Adipocyte (in vitro differentiated cells): ENCODE measurements around the gene CRBN.

Experiments used
- DNase-seq: peaks from one replicate; pipeline ENCODE4 v3.0.0-alpha.2; 2015; ENCODE audit warnings: low read depth
- H3K27me3 ChIP-seq: replicated peaks from 2 replicates; pipeline ENCODE4 v1.7.0; 2013; ENCODE audit warnings: mild to moderate bottlenecking, low read length, moderate library complexity; ENCODE audit not compliant: control insufficient read depth, insufficient read depth
- H3K36me3 ChIP-seq: 2 replicates; pipeline ENCODE4 v1.7.0; 2013; ENCODE audit warnings: low read length, mild to moderate bottlenecking, moderate library complexity; ENCODE audit not compliant: control insufficient read depth, insufficient read depth, severe bottlenecking
- H3K4me1 ChIP-seq: 2 replicates; pipeline ENCODE4 v1.7.0; 2013; ENCODE audit warnings: mild to moderate bottlenecking, low read length, moderate library complexity; ENCODE audit not compliant: control insufficient read depth, insufficient read depth
- H3K4me3 ChIP-seq: 2 replicates; pipeline ENCODE4 v1.7.0; 2013; ENCODE audit warnings: mild to moderate bottlenecking, low read length, moderate library complexity
- H3K9ac ChIP-seq: 2 replicates; pipeline ENCODE4 v1.7.0; 2013; ENCODE audit warnings: mild to moderate bottlenecking, low read length, moderate library complexity
- H3K9me3 ChIP-seq: 2 replicates; pipeline ENCODE4 v1.7.0; 2013; ENCODE audit warnings: mild to moderate bottlenecking, low read length, moderate library complexity; ENCODE audit not compliant: control insufficient read depth

The CRBN gene

DNA sequence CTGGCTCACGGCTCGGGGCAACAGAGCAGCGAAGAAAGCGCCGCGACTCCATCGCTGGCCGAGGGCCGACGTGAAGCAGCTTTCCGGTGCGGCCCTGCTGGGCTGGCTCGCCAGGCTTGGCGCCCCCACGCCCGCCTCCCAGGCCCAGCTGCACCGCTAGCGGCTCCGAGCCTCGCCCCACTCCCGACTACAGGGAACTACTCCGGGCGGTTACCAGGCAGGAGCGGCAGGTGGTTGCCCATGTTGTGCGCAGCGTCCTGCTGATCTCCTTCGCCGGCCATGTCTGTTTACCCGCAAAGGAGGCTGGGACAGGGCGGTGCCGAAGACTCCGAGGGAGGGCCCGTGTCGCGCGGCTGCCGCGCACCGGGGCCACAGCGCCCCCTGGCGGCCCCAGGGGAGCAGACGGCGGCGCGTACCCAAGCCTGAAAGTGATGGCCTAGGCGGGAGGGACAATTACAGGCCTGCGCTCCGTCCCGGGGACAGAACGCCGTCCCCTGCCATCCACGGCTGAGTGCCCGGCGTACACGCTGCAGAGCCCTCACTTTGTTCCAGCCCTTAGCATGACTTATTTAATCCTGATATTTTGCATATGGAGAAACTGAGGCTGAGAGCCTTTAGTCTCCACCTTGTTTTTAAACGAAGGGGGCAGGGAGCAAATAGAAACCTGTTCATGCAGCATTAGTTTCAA, at the start of gene CRBN:
Gene CRBN (minus strand): TSS at position 285 of the 688 bp plus-strand sequence. CDS start 4 bp downstream, at position 281.
- DNase-seq, result peak; percentile 95
- Histone ChIP-seq H3K36me3 (peaks cover 5% of the 10 kb centered on the region), H3K27me3 (no peaks in the 10 kb centered on the region), H3K4me3 (peak within 1 kb of the TSS; percentile 89), H3K4me1 (peaks cover 14% of the 10 kb centered on the region), H3K9ac (peak within 1 kb of the TSS; percentile 91), H3K9me3 (no peaks in the 10 kb centered on the region)

DNA sequence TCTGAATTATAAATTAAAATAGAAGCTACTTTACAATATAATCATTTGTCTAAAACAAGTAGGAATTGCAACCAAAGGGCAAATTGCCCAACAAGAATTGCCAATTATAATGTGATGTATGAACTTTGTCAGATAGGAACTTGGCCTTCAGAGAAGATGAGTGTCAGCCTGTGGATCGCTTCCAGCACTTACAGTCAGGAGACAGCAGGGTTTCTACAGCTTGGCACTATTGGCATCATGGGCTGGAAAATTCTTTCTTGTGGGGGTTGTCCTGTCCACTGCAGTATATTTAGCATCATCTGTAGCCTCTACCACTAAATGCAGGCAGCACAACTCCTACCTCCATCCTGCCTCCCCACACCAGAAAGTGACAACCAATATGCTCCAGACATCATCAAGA, 48.1 kb upstream of the CRBN start:
- no peak overlapping the region for H3K9ac ChIP-seq
- no peaks in the 10 kb centered on the region for H3K27me3 ChIP-seq
- H3K4me1 ChIP-seq, result no peaks in the 10 kb centered on the region
- H3K9me3 ChIP-seq, result no peaks in the 10 kb centered on the region
- no peak overlapping the region for H3K4me3 ChIP-seq
- DNase-seq, result no peak
- no peaks in the 10 kb centered on the region for H3K36me3 ChIP-seq

DNA sequence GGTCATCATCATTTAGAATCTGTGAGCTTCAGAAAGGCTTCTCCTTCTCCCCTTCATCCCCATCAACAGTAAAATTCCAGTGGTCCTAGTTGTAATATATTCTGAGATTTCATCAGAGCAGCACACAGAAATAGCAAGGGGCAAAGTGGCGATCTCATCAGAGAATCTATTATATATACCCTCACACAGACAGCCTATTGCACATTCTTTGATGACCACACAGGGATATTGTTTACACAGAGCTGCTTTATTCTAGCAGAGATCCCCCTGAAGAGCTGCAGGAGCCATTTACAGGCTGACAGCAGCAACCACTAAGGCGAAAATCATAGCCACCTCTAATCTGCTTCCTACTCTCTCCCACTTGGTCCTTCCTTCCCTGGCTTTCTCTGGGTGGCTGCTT, 42.0 kb upstream of the CRBN start:
- no peak overlapping the region for H3K4me3 ChIP-seq
- no peak for DNase-seq
- no peaks in the 10 kb centered on the region for H3K4me1 ChIP-seq
- no peak overlapping the region for H3K9ac ChIP-seq
- no peaks in the 10 kb centered on the region for H3K27me3 ChIP-seq
- no peaks in the 10 kb centered on the region for H3K9me3 ChIP-seq
- no peaks in the 10 kb centered on the region for H3K36me3 ChIP-seq

DNA sequence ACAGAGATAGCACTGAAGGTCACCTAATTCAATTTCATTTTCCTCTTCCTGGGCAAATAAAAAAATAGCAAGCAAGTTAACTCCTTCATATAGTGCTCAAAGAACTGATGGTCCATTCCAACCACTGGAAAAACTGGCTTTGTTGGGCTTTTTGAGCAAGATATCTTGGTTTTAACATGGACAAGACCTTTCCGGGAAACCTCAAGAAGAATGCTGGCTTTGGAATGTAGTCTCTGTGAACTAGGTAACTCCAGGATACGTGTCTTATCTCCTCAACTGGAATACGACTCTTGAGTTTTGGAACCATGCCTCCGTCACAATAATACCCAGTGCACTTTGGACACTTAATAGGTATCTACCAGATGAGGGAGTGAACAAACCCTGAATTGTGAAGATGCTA, 36.9 kb upstream of the CRBN start:
- no peak for DNase-seq
- Histone ChIP-seq H3K4me1 (no peaks in the 10 kb centered on the region), H3K9ac (no peak overlapping the region), H3K9me3 (no peaks in the 10 kb centered on the region), H3K36me3 (no peaks in the 10 kb centered on the region), H3K27me3 (no peaks in the 10 kb centered on the region), H3K4me3 (no peak overlapping the region)

DNA sequence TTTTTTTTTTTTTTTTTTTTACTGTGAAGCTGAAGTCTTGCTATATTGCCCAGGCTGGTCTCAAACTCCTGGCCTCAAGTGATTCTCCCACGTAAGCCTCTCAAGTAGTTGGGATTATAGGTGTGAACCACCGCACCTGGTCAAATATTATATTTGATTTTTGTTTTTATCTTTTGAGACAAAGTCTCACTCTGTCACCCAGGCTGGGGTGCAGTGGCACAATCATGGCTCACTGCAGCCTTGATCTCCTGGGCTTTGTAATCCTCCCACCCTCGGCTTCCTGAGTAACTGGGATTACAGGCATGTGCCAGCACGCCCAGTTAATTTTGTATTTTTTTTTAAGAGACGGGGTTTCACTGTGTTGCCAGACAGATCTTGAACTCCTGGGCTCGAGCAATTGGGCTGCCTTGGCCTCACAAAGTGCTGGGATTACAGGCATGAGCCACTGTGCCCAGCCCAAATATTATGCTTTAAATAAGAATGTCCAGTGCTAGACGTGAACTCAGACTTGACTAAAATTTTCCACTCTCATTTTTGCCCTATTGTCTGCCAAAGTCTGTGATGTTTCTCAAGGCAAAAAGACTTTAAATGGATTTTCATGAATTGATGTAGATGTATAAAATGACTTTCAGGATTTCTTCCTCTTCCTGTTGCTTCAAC, 33.4 kb upstream of the CRBN start:
- no peaks in the 10 kb centered on the region for H3K27me3 ChIP-seq
- DNase-seq, result no peak
- H3K9ac ChIP-seq, result no peak overlapping the region
- no peaks in the 10 kb centered on the region for H3K36me3 ChIP-seq
- H3K4me1 ChIP-seq, result no peaks in the 10 kb centered on the region
- no peak overlapping the region for H3K4me3 ChIP-seq
- no peaks in the 10 kb centered on the region for H3K9me3 ChIP-seq

DNA sequence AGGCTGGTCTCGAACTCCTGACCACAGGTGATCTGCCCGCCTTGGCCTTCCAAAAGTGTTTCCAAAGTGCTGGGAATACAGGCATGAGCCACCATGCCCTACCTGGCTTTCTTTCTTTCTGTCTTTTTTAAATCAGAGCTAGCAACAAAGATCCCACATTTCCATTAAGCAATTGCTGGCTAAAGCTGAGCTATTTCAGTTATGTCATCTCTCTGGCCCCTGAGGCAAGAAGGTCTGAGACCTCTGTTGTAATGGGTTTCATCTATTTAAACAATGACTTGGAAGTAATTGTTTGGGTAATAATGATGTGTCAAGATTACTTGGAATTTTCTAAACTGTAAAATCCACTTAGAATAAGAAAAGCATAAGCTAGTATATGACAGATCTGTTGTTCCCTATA, 30.2 kb upstream of the CRBN start:
- Histone ChIP-seq H3K4me1 (no peaks in the 10 kb centered on the region), H3K9ac (no peak overlapping the region), H3K27me3 (no peaks in the 10 kb centered on the region), H3K9me3 (no peaks in the 10 kb centered on the region), H3K4me3 (no peak overlapping the region), H3K36me3 (no peaks in the 10 kb centered on the region)
- no peak for DNase-seq

DNA sequence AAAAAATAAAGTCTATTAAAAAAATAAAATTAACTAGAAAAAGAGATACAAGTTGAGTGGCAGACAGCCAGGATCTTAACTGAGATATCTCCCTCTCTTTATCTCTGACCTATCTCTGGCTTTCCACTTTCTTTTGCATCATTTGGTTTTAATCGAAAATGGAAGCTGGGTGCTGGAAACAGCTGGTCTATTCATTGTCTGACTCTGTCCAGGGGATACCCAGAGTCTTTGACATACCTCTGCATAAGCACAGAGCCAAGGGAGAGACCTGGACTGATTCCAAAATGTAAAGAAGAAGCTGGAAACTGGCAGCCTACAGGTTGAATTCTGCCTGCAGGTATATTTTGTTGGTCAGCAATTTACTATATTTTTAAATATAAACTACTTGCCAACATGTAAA, 29.6 kb upstream of the CRBN start:
- Histone ChIP-seq H3K27me3 (peaks cover 5% of the 10 kb centered on the region), H3K4me3 (no peak overlapping the region), H3K9ac (no peak overlapping the region), H3K36me3 (no peaks in the 10 kb centered on the region), H3K4me1 (no peaks in the 10 kb centered on the region), H3K9me3 (no peaks in the 10 kb centered on the region)
- DNase-seq, result no peak

DNA sequence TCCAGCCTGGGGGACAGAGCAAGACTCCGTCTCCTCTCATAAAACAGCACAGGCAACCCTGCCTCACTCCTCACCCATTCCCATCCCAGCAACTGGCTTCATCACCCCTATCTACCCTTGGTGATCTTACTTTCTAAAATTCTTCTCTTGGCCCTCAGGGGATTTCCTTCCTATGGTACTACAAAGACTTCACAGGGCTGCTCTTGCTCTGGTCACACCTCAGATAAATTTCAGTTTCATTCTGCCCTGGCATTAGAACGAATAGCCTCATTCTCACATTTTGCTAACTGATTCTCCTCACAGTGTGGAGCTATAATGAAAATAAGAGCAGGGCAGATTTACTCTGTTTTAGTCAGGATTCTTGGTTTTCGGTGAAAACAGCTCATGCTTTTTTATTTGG, 22.1 kb upstream of the CRBN start:
- no peak overlapping the region for H3K9ac ChIP-seq
- H3K27me3 ChIP-seq, result peaks cover 19% of the 10 kb centered on the region
- H3K4me1 ChIP-seq, result no peaks in the 10 kb centered on the region
- no peak overlapping the region for H3K4me3 ChIP-seq
- no peaks in the 10 kb centered on the region for H3K9me3 ChIP-seq
- no peaks in the 10 kb centered on the region for H3K36me3 ChIP-seq
- no peak for DNase-seq

DNA sequence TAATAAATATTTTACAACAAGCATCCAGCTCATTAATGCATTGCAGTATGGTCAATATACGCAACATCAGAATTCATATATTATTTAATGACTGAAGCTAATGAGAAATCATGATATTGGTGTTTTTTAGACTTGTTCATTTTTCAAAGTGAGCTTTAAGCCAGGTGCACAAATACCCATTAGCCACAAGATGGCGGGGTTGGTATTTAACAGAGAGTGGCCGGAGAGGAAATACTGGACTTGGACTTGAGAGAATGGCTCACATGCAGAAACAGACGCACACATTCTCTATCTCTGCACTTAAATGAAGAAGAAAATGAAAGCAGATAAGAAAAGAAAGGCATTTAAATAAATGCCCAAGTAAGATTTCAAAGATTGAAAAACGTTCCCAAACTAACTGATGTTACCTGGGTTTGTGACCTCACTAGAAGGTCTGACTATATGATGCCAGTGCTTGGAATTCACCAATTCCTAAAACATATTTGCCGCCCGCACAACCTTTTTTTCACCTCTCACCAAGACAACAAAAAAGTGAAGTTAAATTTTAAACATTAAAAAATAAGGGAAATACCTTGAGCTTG, 21.2 kb upstream of the CRBN start:
- Histone ChIP-seq H3K36me3 (no peaks in the 10 kb centered on the region), H3K9me3 (no peaks in the 10 kb centered on the region), H3K4me3 (no peak overlapping the region), H3K9ac (no peak overlapping the region), H3K4me1 (no peaks in the 10 kb centered on the region), H3K27me3 (peaks cover 19% of the 10 kb centered on the region)
- peak; percentile 85 for DNase-seq

DNA sequence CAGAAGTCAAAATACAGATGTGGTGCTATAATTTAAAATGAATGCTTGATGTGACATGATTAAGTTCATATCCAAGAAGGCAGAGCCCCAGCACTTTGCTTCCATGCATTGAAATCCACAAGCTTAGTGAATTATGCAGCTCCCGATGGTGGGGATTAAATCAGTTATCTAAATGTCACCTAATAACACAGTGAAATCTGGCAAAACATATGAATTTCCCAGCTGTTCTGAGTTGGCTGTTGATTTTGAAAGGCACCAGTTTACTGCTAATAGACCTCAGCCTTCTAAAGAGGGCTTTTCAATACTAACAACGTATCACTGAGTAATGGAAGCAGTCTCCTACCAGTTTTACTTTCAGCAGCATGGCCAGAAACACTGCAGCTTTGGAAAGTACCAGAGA, 19.8 kb upstream of the CRBN start:
- H3K9ac ChIP-seq, result no peak overlapping the region
- DNase-seq, result no peak
- no peak overlapping the region for H3K4me3 ChIP-seq
- H3K4me1 ChIP-seq, result no peaks in the 10 kb centered on the region
- no peaks in the 10 kb centered on the region for H3K9me3 ChIP-seq
- peaks cover 15% of the 10 kb centered on the region for H3K27me3 ChIP-seq
- H3K36me3 ChIP-seq, result no peaks in the 10 kb centered on the region

DNA sequence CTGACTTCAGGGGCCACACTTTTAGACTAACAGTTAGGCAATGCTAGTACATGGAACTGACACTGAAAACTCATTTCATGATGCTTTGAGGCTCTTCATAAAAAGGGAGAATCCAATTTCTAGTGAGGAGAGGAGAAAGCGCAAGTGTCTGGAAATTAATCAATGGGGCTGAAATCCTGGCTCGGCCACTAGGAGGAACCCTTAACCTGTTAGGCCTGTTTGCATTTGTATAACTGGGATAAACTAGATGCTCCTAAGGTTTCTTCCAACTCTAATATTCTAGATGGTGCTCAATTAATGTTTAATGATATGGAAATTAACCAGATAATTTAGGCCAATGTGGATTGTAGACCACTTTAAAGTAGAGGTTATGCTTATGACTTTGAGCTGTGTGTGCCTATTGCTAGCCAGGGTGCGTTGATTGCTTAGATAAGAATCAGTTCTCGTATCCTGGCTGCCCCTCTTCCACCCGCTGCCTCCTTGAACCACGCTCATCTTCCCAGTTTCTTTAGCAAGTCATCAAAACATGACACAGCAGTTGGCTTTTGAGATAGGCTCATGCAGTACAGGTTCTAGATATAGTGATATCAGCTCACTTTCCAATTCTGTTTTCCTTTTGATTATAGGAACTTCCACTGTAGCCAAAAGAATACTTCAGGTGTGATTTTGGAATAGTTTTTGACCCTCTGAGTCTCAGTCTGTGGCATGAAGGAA, 16.8 kb upstream of the CRBN start:
- Histone ChIP-seq H3K4me1 (no peaks in the 10 kb centered on the region), H3K4me3 (no peak overlapping the region), H3K9ac (no peak overlapping the region), H3K36me3 (no peaks in the 10 kb centered on the region), H3K27me3 (peaks cover 17% of the 10 kb centered on the region), H3K9me3 (no peaks in the 10 kb centered on the region)
- peak; percentile 4 for DNase-seq
